HL-60 (cell line): ENCODE results near the gene HEMK1.

ENCODE experiments used
- POLR2AphosphoS5 ChIP-seq: IDR thresholded peaks from 2 replicates; pipeline ENCODE4 v1.6.1; 2012; ENCODE audit warnings: low read depth
- SPI1 ChIP-seq: IDR thresholded peaks from 2 replicates; pipeline ENCODE4 v1.6.1; 2012; ENCODE audit warnings: low read depth, mild to moderate bottlenecking, borderline replicate concordance
- TF ChIP-seq, protein P1 (sequence below): IDR thresholded peaks from one replicate; pipeline ENCODE4 v1.5.1; 2011; ENCODE audit warnings: low read length, control low read depth, inconsistent platforms; ENCODE audit not compliant: insufficient read depth

DNA sequence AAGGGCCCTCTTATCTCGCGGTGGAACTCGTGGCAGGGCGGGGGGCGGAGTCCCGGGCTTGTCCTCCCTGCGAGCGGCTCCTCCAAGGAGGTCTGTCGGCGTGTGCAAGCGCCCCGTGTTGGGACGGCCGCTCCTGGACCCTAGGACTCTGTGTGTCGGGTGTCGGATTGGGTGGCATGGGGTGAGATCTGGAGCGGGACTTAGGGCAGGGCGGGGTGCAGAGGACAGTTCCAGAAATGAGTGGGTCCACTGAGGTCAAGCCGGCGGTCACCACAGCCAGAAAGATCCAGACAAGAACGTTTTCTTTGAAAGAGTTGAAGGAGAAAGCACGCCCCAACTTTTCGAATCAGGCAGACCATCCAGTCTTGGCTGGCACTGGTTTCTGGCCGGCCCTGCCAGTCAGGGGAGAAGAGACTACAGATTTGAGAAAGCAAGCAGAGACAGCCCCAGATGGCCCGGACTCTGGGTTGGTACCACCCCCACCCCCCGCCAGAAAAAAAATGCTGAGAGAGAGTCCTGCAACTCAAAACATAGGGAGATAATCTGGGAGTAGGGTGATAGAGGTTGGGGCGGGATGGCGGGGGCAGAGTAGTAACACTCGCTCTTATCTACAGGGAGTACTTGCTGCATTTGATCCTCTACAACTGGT is 43.0 kb downstream of the HEMK1 start:
- TF ChIP-seq POLR2AphosphoS5: no peak
- TF ChIP-seq, protein P1, sequence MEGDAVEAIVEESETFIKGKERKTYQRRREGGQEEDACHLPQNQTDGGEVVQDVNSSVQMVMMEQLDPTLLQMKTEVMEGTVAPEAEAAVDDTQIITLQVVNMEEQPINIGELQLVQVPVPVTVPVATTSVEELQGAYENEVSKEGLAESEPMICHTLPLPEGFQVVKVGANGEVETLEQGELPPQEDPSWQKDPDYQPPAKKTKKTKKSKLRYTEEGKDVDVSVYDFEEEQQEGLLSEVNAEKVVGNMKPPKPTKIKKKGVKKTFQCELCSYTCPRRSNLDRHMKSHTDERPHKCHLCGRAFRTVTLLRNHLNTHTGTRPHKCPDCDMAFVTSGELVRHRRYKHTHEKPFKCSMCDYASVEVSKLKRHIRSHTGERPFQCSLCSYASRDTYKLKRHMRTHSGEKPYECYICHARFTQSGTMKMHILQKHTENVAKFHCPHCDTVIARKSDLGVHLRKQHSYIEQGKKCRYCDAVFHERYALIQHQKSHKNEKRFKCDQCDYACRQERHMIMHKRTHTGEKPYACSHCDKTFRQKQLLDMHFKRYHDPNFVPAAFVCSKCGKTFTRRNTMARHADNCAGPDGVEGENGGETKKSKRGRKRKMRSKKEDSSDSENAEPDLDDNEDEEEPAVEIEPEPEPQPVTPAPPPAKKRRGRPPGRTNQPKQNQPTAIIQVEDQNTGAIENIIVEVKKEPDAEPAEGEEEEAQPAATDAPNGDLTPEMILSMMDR: no peak
- TF ChIP-seq SPI1: no peak
